Endothelial cell of umbilical vein (primary cell): ENCODE data around the gene HBZ.

Experiments used
- EZH2 ChIP-seq: IDR thresholded peaks from 2 replicates; pipeline ENCODE4 v1.6.1; 2012; ENCODE audit warnings: borderline replicate concordance, low read depth, mild to moderate bottlenecking, moderate library complexity, low read length, inconsistent platforms; ENCODE audit not compliant: severe bottlenecking
- FOS ChIP-seq: IDR thresholded peaks from 2 replicates; pipeline ENCODE4 v1.6.1; 2011; ENCODE audit warnings: mild to moderate bottlenecking, low read length, moderate library complexity, borderline replicate concordance; ENCODE audit not compliant: insufficient read depth
- GATA2 ChIP-seq: IDR thresholded peaks from 2 replicates; pipeline ENCODE4 v1.7.0; 2011; ENCODE audit warnings: low read depth, mild to moderate bottlenecking, moderate library complexity, mixed read lengths, low read length; ENCODE audit not compliant: insufficient read length, insufficient read depth
- JUN ChIP-seq: IDR thresholded peaks from 2 replicates; pipeline ENCODE4 v1.6.1; 2011; ENCODE audit warnings: borderline replicate concordance, low read depth; ENCODE audit not compliant: insufficient read length, insufficient read depth
- MAX ChIP-seq: IDR thresholded peaks from 2 replicates; pipeline ENCODE4 v1.6.1; 2011; ENCODE audit not compliant: insufficient read depth, insufficient read length
- MYC ChIP-seq: IDR thresholded peaks from one replicate; pipeline ENCODE4 v1.6.1; 2011; ENCODE audit warnings: mild to moderate bottlenecking, low read depth, low read length
- POLR2A ChIP-seq: IDR thresholded peaks from 2 replicates; pipeline ENCODE4 v1.6.1; 2012; ENCODE audit warnings: low read depth, mild to moderate bottlenecking, control low read depth, low read length
- POLR2AphosphoS5 ChIP-seq: IDR thresholded peaks from 2 replicates; pipeline ENCODE4 v1.6.1; 2012; ENCODE audit warnings: low read depth, mild to moderate bottlenecking, control low read depth, low read length, moderate library complexity; ENCODE audit not compliant: insufficient read depth
- TF ChIP-seq, protein P1 (sequence below), 2 donors: IDR thresholded peaks; 1 replicate in 1 of 2; 2 replicates in 1 of 2; pipeline ENCODE4 v1.5.1; 2011; ENCODE audit warnings: low read length in 2 of 2, mild to moderate bottlenecking in 2 of 2, moderate library complexity in 2 of 2, control low read depth in 1 of 2, inconsistent platforms in 1 of 2, low read depth in 1 of 2; ENCODE audit not compliant: insufficient read depth in 1 of 2; ENCODE audit errors: extremely low read depth in 1 of 2

- TF ChIP-seq, protein P1, sequence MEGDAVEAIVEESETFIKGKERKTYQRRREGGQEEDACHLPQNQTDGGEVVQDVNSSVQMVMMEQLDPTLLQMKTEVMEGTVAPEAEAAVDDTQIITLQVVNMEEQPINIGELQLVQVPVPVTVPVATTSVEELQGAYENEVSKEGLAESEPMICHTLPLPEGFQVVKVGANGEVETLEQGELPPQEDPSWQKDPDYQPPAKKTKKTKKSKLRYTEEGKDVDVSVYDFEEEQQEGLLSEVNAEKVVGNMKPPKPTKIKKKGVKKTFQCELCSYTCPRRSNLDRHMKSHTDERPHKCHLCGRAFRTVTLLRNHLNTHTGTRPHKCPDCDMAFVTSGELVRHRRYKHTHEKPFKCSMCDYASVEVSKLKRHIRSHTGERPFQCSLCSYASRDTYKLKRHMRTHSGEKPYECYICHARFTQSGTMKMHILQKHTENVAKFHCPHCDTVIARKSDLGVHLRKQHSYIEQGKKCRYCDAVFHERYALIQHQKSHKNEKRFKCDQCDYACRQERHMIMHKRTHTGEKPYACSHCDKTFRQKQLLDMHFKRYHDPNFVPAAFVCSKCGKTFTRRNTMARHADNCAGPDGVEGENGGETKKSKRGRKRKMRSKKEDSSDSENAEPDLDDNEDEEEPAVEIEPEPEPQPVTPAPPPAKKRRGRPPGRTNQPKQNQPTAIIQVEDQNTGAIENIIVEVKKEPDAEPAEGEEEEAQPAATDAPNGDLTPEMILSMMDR (IDR thresholded peaks at IDR 0.05; ENCODE audit: extremely low read depth in 1 of 2, insufficient read depth in 1 of 2, low read depth in 1 of 2, low read length in 2 of 2) = no peak
- TF ChIP-seq POLR2A (no peak), EZH2 (no peak), GATA2 (no peak), POLR2AphosphoS5 (no peak), MAX (no peak), MYC (no peak), JUN (no peak), FOS (no peak)
These were observed 32.8 kb downstream of the HBZ start for GRCh38 chr16:185213-185612.
